Astrocyte (in vitro differentiated cells and primary cell): Measurements from ENCODE around the gene PUSL1. TPM values are rescaled to one million over a fixed set of nuclear protein-coding genes. Genes with fewer than 3 reads are reported as not detected.

Experiments
- DNase-seq: peaks from one replicate; pipeline ENCODE4 v3.0.0-alpha.2; 2010; ENCODE audit warnings: low read depth
- FAIRE-seq: peaks from 2 replicates; lab custom pipeline; 2011; peaks lifted over from hg19 to GRCh38; lab: Jason Lieb, UNC
- H2AFZ ChIP-seq: 2 replicates; pipeline ENCODE4 v1.6.0; 2012; ENCODE audit warnings: low read depth, low read length, inconsistent platforms
- H3K27ac ChIP-seq: 2 replicates; pipeline ENCODE4 v1.5.1; 2011; ENCODE audit warnings: low read depth, low read length, inconsistent platforms
- H3K27me3 ChIP-seq: 2 replicates; pipeline ENCODE4 v1.6.0; 2011; ENCODE audit warnings: low read length, inconsistent platforms; ENCODE audit not compliant: insufficient read depth
- H3K36me3 ChIP-seq: 2 replicates; pipeline ENCODE4 v1.5.1; 2011; ENCODE audit warnings: low read length, inconsistent platforms; ENCODE audit not compliant: insufficient read depth
- H3K4me1 ChIP-seq: 2 replicates; pipeline ENCODE4 v1.5.1; 2011; ENCODE audit warnings: low read length, inconsistent platforms; ENCODE audit not compliant: insufficient read depth
- H3K4me2 ChIP-seq: 2 replicates; pipeline ENCODE4 v1.6.0; 2012; ENCODE audit warnings: low read length, inconsistent platforms
- H3K4me3 ChIP-seq: 2 replicates; pipeline ENCODE4 v1.5.1; 2011; ENCODE audit warnings: low read depth, mild to moderate bottlenecking, low read length, inconsistent platforms; ENCODE audit not compliant: insufficient read depth
- H3K79me2 ChIP-seq: 2 replicates; pipeline ENCODE4 v1.6.0; 2012; ENCODE audit warnings: mild to moderate bottlenecking, low read length, inconsistent platforms; ENCODE audit not compliant: insufficient read depth
- H3K9ac ChIP-seq: 2 replicates; pipeline ENCODE4 v1.6.0; 2012; ENCODE audit warnings: mild to moderate bottlenecking, low read length, inconsistent platforms
- H3K9me3 ChIP-seq: 2 replicates; pipeline ENCODE4 v1.5.1; 2012; ENCODE audit warnings: low read depth, mild to moderate bottlenecking, low read length, inconsistent platforms; ENCODE audit not compliant: insufficient read depth
- H4K20me1 ChIP-seq: 2 replicates; pipeline ENCODE4 v1.6.0; 2012; ENCODE audit warnings: low read length, inconsistent platforms; ENCODE audit not compliant: insufficient read depth
- H3K27ac Mint-ChIP-seq: one replicate; pipeline ENCODE4 v1.8.0; 2021; ENCODE audit warnings: mild to moderate bottlenecking, mixed read lengths; ENCODE audit not compliant: unreplicated experiment
- H3K27me3 Mint-ChIP-seq: one replicate; pipeline ENCODE4 v1.8.0; 2021; ENCODE audit warnings: low read depth, mixed read lengths; ENCODE audit not compliant: unreplicated experiment
- H3K36me3 Mint-ChIP-seq: one replicate; pipeline ENCODE4 v1.8.0; 2021; ENCODE audit warnings: low read depth, mixed read lengths; ENCODE audit not compliant: unreplicated experiment
- H3K4me1 Mint-ChIP-seq: one replicate; pipeline ENCODE4 v1.8.0; 2021; ENCODE audit warnings: low read depth, mixed read lengths; ENCODE audit not compliant: unreplicated experiment
- H3K4me3 Mint-ChIP-seq: one replicate; pipeline ENCODE4 v1.8.0; 2021; ENCODE audit warnings: mild to moderate bottlenecking, moderate library complexity, mixed read lengths; ENCODE audit not compliant: unreplicated experiment
- H3K9me3 Mint-ChIP-seq: one replicate; pipeline ENCODE4 v1.8.0; 2021; ENCODE audit warnings: mild to moderate bottlenecking, mixed read lengths; ENCODE audit not compliant: unreplicated experiment
- CTCF ChIP-seq: IDR thresholded peaks from 2 replicates; pipeline ENCODE4 v1.5.1; 2011; ENCODE audit warnings: low read depth, mild to moderate bottlenecking, inconsistent platforms, low read length, moderate library complexity; ENCODE audit not compliant: insufficient read depth
- EZH2 ChIP-seq: IDR thresholded peaks from 2 replicates; pipeline ENCODE4 v1.6.1; 2012; ENCODE audit warnings: mild to moderate bottlenecking, low read length, inconsistent platforms; ENCODE audit not compliant: insufficient read depth
- total RNA-seq: library from RNA; stranded (reverse); gene quantifications from 2 replicates; pipeline ENCODE4 v1.2.1, GENCODE V29; 2021

Gene PUSL1
- total RNA-seq, 1 donor from 2014 or later: 29.4 TPM

GRCh38 chr1:1340791-1341548 is 32.6 kb downstream of the PUSL1 start:
- H3K9me3 Mint-ChIP-seq: no peaks in the 10 kb centered on the region
- H3K4me3 Mint-ChIP-seq: no peak overlapping the region
- Histone ChIP-seq H3K9me3 (no peaks in the 10 kb centered on the region), H3K27me3 (no peaks in the 10 kb centered on the region), H3K4me3 (no peak overlapping the region), H3K79me2 (peaks cover 50% of the 10 kb centered on the region), H3K4me1 (peaks cover 24% of the 10 kb centered on the region), H3K9ac (no peak overlapping the region), H2AFZ (no peak overlapping the region), H3K36me3 (peaks cover 8% of the 10 kb centered on the region), H3K27ac (no peak overlapping the region), H4K20me1 (peaks cover 59% of the 10 kb centered on the region), H3K4me2 (no peak overlapping the region)
- H3K36me3 Mint-ChIP-seq: no peaks in the 10 kb centered on the region
- no peak overlapping the region for H3K27ac Mint-ChIP-seq
- no peaks in the 10 kb centered on the region for H3K27me3 Mint-ChIP-seq
- no peak for TF ChIP-seq CTCF
- TF ChIP-seq EZH2: no peak
- peaks cover 4% of the 10 kb centered on the region for H3K4me1 Mint-ChIP-seq
- no peak for DNase-seq
- FAIRE-seq: no peak

- H4K20me1 ChIP-seq: peaks cover 65% of the 10 kb centered on the region
- Mint-ChIP-seq H3K27me3 (no peaks in the 10 kb centered on the region), H3K36me3 (no peaks in the 10 kb centered on the region), H3K4me3 (no peak overlapping the region), H3K4me1 (peaks cover 4% of the 10 kb centered on the region), H3K9me3 (no peaks in the 10 kb centered on the region), H3K27ac (no peak overlapping the region)
- peaks cover 8% of the 10 kb centered on the region for H3K36me3 ChIP-seq
- H3K27me3 ChIP-seq: no peaks in the 10 kb centered on the region
- H3K4me2 ChIP-seq: no peak overlapping the region
- H3K4me1 ChIP-seq: peaks cover 30% of the 10 kb centered on the region
- no peak overlapping the region for H3K9ac ChIP-seq
- no peak overlapping the region for H2AFZ ChIP-seq
- DNase-seq (no peak), FAIRE-seq (no peak)
- TF ChIP-seq EZH2: no peak
- no peak for TF ChIP-seq CTCF
- no peak overlapping the region for H3K27ac ChIP-seq
- H3K4me3 ChIP-seq: no peak overlapping the region
- no peaks in the 10 kb centered on the region for H3K9me3 ChIP-seq
- peaks cover 56% of the 10 kb centered on the region for H3K79me2 ChIP-seq
Measured at GRCh38 chr1:1341549-1342021, 33.2 kb downstream of the PUSL1 start.

GRCh38 chr1:1342061-1342562 is 33.7 kb downstream of the PUSL1 start:
- Mint-ChIP-seq H3K27ac (no peak overlapping the region), H3K4me3 (no peak overlapping the region), H3K4me1 (peaks cover 8% of the 10 kb centered on the region), H3K27me3 (no peaks in the 10 kb centered on the region), H3K36me3 (no peaks in the 10 kb centered on the region), H3K9me3 (no peaks in the 10 kb centered on the region)
- no peak for FAIRE-seq
- Histone ChIP-seq H3K4me3 (no peak overlapping the region), H4K20me1 (peaks cover 71% of the 10 kb centered on the region), H3K4me2 (no peak overlapping the region), H2AFZ (no peak overlapping the region), H3K4me1 (peaks cover 34% of the 10 kb centered on the region), H3K79me2 (peaks cover 61% of the 10 kb centered on the region), H3K27ac (no peak overlapping the region), H3K36me3 (peaks cover 8% of the 10 kb centered on the region), H3K27me3 (no peaks in the 10 kb centered on the region), H3K9ac (no peak overlapping the region), H3K9me3 (no peaks in the 10 kb centered on the region)
- DNase-seq: no peak
- TF ChIP-seq CTCF: no peak
- TF ChIP-seq EZH2: no peak
